SJSA1 (cell line): ENCODE results near the gene FARSA. TPM values are rescaled to one million over a fixed set of nuclear protein-coding genes. Genes with fewer than 3 reads are reported as not detected.

Experiments used
- total RNA-seq: library from RNA; depleted of rRNA; stranded (reverse); fragments of >200 nt; shearing (Covaris generic); gene quantifications from 2 replicates; pipeline ENCODE4 v1.2.3, GENCODE V29; 2014; rRNA removed

FARSA gene
- total RNA-seq, 1 experiment from 2014 or later, result 48.3 TPM

Other genes with a start within 250 kb of the FARSA start
- not detected in 2 replicates for gene GNG14, start 245.7 kb downstream of the FARSA start, total RNA-seq
- gene FBXW9, start 237.1 kb downstream of the FARSA start, total RNA-seq, result 9.0 and 13.2 TPM in 2 replicates
- 24.0 and 25.8 TPM in 2 replicates for gene TNPO2, start 209.8 kb downstream of the FARSA start, total RNA-seq
- 274 and 417 TPM in 2 replicates for gene TRIR, start 199.0 kb downstream of the FARSA start, total RNA-seq
- 88.5 and 127 TPM in 2 replicates for gene GET3, start 196.2 kb downstream of the FARSA start, total RNA-seq
- 0.13 TPM in 1 of 2 replicates, not detected in the other for gene BEST2, start 181.9 kb downstream of the FARSA start, total RNA-seq
- 12.4 and 27.5 TPM in 2 replicates for gene HOOK2, start 158.2 kb downstream of the FARSA start, total RNA-seq
- gene JUNB, start 142.2 kb downstream of the FARSA start, total RNA-seq, result 112 and 115 TPM in 2 replicates
- gene PRDX2, start 131.9 kb downstream of the FARSA start, total RNA-seq, result 4.6 and 8.7 TPM in 2 replicates
- not detected in 2 replicates for gene THSD8, start 131.6 kb downstream of the FARSA start, total RNA-seq
- gene RNASEH2A, start 127.1 kb downstream of the FARSA start, total RNA-seq, result 68.8 and 78.9 TPM in 2 replicates
- gene RTBDN, start 99.1 kb downstream of the FARSA start, total RNA-seq, result not detected in 2 replicates
- not detected in 2 replicates for gene MAST1, start 95.2 kb downstream of the FARSA start, total RNA-seq
- gene DNASE2, start 52.3 kb downstream of the FARSA start, total RNA-seq, result 21.8 and 25.5 TPM in 2 replicates
- not detected in 2 replicates for gene KLF1, start 46.5 kb downstream of the FARSA start, total RNA-seq
- gene GCDH, start 42.6 kb downstream of the FARSA start, total RNA-seq, result 25.9 and 43.7 TPM in 2 replicates
- gene SYCE2, start 14.4 kb downstream of the FARSA start, total RNA-seq, result 0.24 TPM in 1 of 2 replicates, not detected in the other
- 1,330 and 1,700 TPM in 2 replicates for gene CALR, start 4.9 kb upstream of the FARSA start, total RNA-seq
- gene RAD23A, start 12.2 kb upstream of the FARSA start, total RNA-seq, result 145 and 164 TPM in 2 replicates
- 75.7 and 84.3 TPM in 2 replicates for gene GADD45GIP1, start 23.5 kb upstream of the FARSA start, total RNA-seq
- gene DAND5, start 35.9 kb upstream of the FARSA start, total RNA-seq, result 0.41 TPM in 1 of 2 replicates, not detected in the other
- 9.4 and 10.9 TPM in 2 replicates for gene NFIX, start 61.8 kb upstream of the FARSA start, total RNA-seq
- not detected in 2 replicates for gene LYL1, start 169.1 kb upstream of the FARSA start, total RNA-seq
- 29.6 and 49.9 TPM in 2 replicates for gene TRMT1, start 183.0 kb upstream of the FARSA start, total RNA-seq
- gene NACC1, start 184.6 kb upstream of the FARSA start, total RNA-seq, result 48.9 and 75.9 TPM in 2 replicates
- gene STX10, start 216.7 kb upstream of the FARSA start, total RNA-seq, result 106 and 125 TPM in 2 replicates
- 12.3 and 25.5 TPM in 2 replicates for gene IER2, start 216.7 kb upstream of the FARSA start, total RNA-seq